HG03045 (cell line): ENCODE measurements around the gene STIM2.

Experiments
- ATAC-seq: cut with Tn5 transposase; IDR thresholded peaks from one replicate; pipeline ENCODE4 v1.9.1; 2021; ENCODE audit warnings: mild to moderate bottlenecking, moderate library complexity; ENCODE audit not compliant: unreplicated experiment

The STIM2 gene

DNA sequence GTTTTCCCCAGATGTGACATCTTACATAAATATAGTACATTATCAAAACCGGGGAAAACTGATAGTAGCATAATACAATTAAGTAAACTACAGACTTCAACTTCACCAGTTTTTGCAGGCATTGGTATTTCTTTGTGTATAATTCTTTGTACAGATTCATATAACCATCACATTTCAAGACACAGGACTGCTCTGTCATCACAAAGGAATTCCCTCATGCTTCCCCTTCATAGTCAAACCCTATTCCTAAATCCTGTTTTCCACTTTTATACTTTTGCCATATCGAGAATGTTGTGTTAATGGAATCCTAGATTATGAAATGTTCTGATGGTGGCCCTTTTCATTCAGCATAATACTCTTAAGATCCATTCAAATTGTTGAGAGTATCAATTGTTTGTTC, 36.0 kb downstream of the STIM2 start:
- ATAC-seq, result no peak

DNA sequence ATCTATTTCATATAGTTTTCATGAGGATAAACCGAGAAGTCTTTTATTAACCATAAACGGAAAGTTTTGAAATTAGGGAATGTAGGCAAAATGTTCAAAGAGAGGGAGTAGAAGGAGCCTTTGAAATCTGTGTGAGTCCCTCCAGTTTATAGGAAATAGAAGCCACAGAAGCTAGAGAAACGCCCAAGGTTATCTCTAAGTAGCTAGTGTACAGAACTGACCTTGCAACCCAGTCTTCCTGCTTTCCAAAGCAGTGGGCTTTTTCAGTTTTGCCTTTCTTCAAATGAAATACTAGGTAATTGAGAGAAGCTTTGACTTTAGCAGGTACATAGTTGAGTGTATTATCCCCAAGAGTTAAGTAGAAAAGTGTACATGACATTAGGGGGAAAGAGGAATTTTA, 39.4 kb downstream of the STIM2 start:
- no peak for ATAC-seq

DNA sequence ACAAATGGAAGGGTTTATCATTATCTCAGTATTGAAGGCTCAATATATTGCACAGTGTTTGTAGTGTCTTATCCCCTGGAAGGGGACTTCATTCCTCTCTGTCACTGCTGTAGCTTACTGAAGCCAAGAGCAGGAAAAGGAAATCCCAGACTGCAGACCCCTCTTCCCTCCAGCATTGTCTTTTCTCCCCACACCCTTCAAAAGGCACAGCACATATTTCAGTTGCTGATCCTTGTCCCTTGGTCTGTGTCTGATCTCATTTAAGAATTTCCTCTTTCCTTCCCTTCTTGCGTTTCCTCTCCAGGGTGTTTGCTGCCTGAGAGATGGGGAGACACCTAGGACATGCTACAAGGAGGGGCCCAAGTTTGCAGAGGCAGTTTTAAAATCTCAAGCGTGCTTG, 40.1 kb downstream of the STIM2 start:
- ATAC-seq, result no peak

DNA sequence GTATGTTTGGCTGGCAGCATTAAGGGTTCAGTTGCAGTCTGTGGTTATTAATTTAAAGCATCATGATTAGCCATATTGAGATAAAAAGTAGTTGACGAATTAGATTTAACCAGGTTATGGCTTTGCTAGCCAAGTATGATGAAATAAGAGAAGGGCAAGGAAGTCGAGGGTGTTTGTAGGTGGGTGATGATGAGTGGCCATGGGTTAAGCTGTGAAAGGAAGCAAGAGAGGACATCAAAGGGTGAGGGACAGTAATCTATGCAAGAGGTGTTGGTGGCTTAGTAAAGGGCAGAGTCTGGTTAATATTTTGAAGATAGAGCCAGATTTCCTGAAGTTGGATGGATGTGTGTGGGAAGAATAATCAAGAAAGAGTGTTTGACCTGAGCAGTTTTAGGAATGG, 44.5 kb downstream of the STIM2 start:
- no peak for ATAC-seq

DNA sequence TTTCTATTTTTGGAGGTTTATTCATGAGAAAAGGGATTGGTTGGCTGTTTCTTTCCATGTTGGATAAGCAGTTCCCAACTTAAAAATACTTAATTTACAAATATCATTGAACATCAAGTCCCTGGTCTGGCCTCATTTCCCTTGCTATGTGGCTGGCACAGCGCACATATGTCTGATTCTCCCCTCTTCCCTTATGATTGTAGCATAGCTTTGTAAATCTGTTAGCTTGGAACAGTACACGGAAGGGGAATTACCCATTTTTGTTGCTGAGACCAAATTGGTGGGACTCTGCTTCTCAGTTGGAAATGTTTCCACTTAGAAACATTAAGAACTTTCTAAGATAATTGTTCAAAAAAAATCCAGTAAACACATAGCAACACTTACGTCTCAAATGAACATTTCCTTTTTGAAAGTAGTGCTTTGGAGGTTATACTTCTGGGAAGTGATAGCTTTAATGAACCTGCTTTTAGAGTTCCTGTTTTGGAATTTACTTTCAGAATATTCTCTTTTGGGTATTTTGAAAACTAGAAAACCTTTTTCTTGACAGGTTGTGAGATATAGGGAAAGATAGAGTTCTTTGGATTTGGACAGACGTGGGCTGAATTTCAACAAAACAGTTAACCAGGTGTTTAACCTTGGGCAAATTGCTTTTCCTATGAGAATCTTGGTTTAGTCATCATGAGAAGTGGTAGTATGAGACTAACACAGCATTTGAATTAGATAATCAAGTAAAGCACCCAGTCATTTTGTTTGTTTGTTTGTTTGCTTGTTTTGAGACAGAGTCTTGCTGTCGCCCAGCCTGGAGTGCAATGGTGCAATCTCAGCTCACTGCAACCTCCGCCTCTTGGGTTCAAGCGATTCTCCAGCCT, 47.3 kb downstream of the STIM2 start:
- ATAC-seq, result no peak

DNA sequence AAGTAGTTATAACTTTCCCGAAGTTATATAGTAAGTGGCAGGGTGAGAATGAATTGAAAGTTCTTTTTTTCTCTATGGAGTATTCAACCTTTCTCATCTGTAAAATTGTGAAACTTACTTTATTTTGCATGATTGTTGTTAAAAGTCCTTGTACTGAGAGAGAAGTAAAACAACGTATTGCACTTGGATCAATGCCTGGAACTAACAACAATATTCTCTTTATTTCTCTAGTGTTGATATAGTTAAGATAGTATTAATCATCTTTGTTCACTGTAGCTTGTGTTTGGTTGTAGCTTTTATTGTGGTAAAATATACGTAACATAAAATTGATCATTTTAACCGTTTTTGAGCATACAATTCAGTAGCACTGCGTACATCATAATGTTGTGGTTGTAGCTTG, 48.7 kb downstream of the STIM2 start:
- ATAC-seq, result no peak

DNA sequence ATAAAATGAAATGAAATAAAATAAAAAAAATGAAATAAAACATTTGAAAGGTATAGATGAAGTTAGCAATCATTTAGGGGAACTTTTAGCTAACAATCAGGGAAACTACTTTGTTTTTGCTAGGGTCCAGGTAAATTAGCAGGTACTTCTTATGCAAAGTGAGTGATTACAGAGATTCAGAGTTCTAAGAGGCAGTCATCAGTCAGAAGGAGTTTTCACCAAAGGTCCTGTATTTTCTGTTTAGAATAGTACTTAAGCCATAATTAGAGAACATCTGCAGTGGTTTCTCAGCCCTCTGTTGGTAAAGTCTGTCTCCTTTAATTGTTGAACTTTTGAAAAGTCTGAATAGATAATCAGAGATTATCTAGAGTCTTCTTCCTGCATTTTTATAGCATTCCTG, 50.6 kb downstream of the STIM2 start:
- ATAC-seq, result no peak

DNA sequence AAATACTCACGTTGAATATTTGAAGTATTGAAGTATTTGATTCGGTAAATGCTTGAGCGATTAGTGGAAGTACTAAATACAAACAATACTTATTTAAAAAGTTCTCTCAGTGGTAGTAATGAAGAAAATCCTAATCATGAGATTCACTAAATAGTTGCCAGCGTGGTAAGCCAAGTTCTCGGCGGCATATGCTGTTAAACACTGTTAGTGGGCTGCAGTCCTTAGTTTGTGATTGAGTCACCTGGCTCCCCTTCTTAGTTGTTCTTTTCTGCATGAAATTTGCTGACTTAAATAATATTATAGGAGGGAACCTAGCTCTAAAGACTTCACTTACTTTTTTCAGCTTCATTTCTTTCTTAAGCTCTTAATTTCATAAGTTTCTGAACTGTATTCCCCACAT, 51.4 kb downstream of the STIM2 start:
- no peak for ATAC-seq

DNA sequence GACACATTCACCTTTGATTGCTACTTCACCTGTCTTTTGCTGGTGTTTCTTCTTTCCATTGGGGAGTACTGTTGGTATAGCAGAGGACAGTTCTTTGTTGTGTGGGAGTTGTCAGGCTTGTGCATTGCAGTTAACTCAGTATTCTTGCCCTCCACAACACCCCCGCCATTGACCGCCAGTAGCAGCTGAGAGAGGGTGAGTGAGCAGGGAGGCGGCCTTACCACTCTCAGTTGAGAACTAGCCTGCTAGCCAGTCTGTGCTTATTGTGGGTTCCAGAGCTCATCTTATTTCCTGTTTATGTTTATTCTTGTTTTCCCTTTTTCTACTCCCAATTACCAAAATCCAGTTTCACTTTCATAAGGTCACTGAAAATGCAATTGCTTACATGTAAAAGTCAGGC, 52.2 kb downstream of the STIM2 start:
- no peak for ATAC-seq

DNA sequence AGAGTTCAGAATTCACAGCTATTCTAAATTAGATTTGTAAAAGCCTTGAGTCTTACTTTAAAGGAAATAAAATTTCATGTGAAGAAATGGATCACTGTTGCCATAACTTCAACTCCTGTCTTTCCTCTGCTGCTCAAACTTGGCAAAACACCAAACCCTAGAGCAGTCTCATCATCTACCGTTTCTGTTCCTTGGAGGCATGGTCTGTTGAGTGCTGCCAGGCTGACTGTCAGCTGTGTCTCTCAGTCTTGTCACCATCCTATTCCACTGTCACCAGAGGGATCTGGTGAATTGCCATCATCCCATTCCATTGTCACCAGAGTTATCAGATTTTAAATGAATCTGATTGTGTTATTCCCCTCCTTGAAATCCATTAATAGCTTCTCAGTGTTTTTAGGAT, 55.6 kb downstream of the STIM2 start:
- ATAC-seq, result no peak

DNA sequence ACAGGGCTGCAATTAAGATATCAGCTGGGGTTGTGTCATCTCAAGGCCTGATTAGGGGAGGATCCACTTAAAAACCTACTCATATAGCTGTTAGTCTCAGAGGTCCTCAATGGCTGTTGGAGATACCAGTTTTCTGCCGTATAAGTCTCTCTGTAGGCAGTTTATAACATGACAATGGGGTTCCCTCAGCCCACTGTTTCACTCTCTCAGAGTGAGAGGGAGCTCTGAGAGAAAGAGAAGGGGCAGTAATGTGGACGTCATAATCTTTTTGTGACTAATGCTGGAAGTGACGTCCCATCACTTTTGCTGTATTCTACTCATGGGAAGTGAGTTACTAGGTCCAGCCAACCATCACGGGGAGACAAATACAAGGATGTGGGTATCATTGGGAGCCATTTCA, 70.3 kb downstream of the STIM2 start:
- ATAC-seq, result no peak

DNA sequence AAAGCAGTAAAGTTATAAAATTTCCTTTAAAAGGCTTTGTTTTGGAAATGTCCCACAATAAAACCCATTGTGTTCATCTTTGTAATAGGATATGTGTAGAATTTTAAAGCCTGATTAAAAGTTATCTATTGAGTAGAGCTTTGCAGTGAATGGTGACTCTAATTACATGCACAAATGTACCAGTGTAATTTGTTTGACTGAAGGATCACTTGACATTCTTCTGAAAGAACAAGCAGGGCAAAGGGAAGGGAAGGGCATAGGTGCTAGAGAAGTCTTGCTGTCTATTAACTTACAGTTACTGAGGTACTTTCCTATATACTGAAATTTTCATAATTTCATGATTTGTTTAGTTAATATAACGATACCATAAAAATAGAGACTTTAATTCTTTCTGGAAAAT, 70.8 kb downstream of the STIM2 start:
- no peak for ATAC-seq

DNA sequence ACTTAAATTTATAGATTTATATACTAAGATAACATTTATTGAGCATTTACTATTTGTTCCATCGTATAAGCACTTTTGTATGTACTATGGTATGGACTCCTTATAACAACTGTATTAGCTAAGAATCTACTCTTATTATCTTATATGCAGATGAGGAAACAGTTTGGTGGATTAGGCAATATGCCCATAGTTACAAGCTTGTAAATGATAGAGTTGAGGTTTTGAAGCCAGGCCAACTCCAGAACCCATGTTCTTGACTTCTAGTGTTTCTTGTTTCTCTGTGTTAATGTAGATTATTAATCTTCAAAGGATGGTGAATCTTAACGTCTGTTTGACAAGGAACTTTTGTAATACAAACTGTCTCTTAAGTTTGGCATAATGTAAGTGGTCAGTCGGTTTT, 71.3 kb downstream of the STIM2 start:
- ATAC-seq, result no peak

DNA sequence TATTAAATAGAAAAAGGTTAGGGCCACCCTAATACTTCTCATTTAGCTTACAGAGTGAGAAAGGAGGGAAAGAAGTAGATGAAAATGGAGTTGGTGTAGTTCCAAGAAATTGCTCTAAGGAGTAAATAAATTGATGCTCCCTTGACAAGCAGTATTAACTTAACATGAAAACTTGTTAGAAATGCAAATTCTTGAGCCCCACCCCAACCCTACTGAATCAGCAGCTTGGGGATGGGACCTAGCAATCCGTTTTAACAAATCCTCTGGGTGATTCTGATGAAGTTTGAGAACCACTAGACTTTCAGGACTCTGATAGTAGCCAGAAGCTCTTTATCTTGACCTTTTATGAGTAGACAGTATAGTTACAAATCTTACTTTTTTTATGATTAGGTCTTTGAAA, 74.8 kb downstream of the STIM2 start:
- no peak for ATAC-seq

DNA sequence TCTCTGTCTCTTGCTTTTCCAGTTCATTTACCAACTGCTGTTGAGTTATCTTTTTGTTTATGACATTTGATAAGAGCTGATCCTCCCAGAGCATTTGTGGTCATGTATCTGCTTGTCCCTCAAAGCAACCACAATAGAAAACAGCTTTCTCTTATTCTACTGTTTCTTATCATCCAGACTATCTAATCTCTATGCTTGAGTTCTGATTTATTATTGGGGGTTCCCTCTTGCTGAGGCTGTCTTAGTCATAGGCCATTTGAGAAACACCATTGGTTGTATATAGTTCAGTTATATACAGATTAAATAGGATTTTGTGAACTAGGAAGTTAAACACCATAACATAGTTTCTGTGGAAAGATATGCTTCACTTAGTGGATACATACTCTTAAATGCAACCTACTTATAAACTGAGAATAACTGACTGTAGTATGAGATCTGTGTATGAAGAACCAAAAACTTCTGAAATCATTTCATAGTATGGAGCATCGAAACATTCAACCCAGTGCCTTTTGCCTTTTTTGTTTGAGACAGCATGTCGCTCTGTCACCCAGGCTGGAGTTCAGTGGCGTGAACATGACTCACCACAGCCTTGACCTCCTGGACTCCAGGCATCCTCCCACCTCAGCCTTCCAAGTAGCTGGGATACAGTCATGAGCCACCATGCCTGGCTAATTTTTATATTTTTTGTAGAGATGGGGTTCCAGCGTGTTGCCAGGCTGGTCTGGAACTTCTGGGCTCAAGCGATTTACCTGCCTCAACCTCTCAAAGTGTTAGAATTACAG, 75.8 kb downstream of the STIM2 start:
- no peak for ATAC-seq

DNA sequence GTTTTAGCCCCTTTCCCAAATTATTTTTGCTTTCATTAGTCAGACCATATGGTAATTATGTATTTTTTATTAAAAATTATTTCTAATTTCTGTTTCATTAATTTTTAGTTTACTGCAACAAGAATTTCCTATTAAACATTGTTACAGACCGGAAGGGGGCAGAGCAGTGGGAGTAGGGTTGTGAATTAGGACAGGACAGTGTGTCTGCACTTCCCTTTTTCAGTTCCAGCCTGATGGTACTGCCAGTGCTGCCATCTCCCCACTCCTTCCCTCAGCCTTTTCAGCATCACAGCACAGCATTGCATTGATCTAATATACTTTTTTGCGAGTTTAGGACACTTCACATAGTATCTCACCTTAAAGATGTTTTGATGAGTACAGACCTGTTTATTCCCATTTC, 76.5 kb downstream of the STIM2 start:
- no peak for ATAC-seq

DNA sequence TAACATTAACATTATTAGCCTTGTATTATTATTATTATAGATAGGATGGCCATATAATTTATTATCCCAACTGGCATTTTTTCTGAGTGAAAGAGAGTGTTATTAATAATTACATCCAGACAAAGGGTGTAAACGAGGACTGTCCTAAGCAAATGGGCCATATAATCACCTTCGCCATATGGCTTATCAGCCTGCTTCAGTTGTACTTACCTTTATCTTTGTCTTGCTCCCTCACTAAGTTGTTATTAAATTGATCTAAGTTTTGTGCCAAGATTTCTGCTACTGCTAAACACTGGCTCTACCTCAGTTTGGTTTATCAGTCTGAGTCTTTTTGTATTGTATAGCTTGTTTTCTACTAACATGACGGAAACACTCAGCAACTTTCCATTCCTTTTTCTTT, 76.9 kb downstream of the STIM2 start:
- ATAC-seq, result no peak

DNA sequence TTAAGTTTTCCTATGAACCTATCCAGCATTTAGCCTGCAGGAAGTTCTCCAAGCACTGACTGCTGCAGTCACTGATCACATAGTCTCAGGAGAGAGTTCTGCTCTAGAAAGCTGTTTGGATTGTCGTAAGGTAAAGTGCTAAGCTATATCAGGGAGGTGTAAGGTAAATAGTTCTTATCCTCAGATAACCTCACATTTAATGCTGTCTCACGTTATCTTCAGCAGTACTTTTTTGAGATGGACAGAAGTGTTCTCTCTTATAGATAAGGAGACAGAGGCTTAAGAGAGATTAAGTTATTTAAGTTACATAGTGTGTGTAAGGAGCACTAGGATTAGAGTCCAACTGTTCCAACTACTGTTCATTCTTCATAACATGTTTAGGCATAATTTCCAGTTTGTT, 77.9 kb downstream of the STIM2 start:
- no peak for ATAC-seq

DNA sequence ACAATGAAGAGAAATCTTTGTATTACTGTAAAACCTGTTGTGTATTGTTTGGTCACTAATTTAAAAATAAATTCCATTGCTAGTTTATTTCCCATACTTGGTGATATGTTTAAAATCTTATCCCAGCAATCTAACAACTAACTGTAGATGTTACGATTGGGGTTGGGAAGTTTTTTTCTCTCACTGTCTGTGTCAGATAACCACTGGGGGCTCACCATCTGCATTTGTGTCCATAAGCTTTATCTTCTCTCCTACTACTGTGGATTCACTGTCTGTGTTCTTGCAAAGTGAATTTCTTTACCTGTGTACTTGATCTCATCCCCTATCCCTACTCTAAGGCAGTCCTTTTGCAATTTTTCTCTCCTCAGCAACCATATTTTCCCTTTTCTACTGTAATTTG, 81.3 kb downstream of the STIM2 start:
- no peak for ATAC-seq

DNA sequence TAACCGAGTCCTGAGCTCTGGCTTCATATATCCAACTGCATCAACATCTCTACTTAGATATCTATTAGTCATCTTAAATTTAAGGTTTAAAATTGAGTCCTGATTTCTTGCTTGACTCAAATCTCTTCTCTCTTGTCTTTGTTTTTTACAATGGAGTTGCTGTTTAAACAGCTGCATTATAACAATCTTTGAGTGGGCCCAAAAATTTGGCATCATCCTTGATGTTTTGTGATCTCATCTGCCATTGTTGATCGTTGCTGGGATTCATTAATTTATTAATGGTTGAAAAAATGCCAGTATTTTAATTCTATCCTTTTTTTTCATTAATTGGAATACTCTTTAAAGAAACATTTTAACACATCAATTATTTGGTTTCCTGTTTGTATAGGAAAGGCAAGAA, 82.2 kb downstream of the STIM2 start:
- no peak for ATAC-seq

DNA sequence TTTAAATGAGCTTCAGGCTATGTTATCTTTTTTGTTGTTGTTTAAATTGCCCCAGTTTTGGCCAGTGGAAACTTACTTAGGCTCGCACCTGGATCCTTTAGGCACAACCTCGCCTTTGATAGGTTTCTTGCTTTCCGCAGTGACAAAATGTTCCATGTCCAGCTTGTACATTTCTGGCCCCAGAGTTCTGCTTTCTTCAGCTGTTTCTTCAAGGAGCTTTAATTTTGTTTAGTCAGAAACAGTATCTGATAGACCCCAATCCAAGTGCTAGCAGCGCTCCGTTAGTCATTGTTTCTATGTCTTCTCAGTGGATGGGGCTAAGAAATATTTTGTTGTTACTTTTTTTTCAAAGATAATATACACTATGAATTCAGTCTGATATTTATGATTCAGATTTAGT, 82.8 kb downstream of the STIM2 start:
- no peak for ATAC-seq

DNA sequence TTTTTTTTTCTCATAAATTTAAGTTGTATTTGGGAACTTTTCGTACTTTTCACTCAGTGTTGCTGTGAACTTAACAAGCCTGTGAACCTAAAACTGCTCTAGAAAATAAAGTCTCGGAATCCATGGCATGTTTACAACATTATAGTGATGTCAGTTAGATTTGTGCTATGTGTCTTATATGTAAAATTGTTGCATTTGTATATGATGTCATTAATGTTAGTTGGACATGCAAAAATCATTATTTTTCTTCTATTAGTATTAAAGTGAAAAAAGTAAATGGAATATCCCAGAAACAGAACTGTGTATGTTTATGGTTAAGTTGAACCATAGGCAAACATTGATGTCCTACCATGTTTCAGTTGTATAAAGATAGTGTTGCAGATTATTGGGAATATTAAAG, 85.2 kb downstream of the STIM2 start:
- no peak for ATAC-seq
